Activated T-cell treated with anti-CD3 and anti-CD28 coated beads, Interleukin-2, amount 50 U/mL, for 48 hours (primary cell): ENCODE results near the gene ZBTB39.
"Not testable (repeated sequence)": the region's sequence is repeated elsewhere in the genome, so short reads cannot be mapped to it uniquely, and the experiment has no call there.

Experiments used
- DNase-seq, 2 experiments: peaks; one replicate each; pipeline ENCODE4 v3.0.0-alpha.2; 2020

The ZBTB39 gene, protein sequence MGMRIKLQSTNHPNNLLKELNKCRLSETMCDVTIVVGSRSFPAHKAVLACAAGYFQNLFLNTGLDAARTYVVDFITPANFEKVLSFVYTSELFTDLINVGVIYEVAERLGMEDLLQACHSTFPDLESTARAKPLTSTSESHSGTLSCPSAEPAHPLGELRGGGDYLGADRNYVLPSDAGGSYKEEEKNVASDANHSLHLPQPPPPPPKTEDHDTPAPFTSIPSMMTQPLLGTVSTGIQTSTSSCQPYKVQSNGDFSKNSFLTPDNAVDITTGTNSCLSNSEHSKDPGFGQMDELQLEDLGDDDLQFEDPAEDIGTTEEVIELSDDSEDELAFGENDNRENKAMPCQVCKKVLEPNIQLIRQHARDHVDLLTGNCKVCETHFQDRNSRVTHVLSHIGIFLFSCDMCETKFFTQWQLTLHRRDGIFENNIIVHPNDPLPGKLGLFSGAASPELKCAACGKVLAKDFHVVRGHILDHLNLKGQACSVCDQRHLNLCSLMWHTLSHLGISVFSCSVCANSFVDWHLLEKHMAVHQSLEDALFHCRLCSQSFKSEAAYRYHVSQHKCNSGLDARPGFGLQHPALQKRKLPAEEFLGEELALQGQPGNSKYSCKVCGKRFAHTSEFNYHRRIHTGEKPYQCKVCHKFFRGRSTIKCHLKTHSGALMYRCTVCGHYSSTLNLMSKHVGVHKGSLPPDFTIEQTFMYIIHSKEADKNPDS

DNA sequence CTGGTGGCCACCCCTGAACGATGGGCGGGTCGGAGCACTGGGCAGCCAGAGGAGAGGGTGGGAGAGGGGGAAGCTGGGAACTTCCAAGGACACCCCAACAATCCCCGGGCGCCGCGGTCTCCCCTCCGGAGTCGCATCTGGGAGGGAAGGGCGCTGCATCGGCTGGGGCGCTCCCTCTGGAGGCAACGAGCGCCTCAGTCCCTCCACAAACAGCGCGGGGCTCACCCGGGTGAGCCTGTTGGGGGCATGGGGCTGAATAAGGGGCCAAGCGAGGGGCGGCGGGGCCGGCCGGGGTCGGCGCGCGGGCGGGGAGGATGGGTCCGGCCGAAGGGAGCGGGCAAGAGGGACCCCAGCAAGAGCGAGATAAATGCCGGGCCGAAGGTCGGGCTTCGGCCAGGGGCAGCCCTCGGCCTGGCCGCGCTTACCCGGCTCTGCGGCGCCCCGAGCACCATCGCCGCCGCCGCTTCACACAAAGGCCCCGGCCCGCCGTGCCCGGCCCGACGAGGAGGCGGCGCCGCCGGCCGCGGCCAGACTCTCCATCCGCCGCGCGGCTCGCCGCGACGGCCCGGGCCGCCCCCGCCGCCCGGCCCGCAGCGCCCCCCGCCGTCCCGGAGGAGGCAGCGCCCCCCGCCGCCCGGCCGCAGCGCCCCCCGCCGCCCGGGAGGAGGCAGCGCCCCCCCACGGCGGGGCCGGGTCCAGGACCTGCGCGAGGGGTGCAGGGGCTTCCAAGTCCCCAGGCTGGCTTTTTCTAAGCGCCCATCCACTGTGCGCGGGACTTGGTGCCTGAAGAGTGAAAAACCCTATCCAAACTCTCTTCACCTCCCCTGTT, at the start of gene ZBTB39:
Gene ZBTB39, minus strand, starts transcription at position 567 of the 829 bp plus-strand sequence. CDS start 1,629 bp downstream, outside the sequence.
- DNase-seq = peak; percentile 77 to 81

DNA sequence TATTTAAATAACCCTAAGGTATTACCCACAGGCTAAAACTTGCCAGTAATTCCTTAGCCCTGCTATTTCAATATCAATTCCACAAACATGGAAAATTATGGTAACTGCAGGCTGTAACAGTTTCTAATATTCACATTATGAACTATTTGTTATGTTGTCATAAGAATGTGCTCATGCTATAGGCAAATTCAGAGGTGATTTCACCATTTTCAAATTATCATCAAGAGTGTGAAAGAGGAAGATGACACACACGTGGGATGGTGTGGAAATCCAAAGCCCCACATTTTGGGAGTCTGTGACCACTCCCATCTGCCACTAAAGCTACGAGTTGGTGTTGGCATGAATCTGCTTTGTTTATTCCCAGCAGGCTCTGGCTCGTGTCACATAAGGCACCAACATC, 49.5 kb upstream of the ZBTB39 start:
- no peak for DNase-seq

DNA sequence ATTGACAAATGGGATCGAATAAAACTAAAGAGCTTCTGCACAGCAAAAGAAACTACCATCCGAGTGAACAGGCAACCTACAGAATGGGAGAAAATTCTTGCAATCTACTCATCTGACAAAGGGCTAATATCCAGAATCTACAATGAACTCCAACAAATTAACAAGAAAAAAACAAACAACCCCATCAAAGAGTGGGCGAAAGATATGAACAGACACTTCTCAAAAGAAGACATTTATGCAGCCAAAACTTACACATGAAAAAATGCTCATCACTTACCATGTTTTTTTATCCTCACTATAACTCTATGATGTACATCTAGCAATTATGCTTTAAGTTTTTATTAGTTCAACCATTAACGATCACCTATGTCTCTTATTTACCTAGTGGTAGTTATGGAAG, 47.6 kb upstream of the ZBTB39 start:
- DNase-seq = not testable (repeated sequence)

DNA sequence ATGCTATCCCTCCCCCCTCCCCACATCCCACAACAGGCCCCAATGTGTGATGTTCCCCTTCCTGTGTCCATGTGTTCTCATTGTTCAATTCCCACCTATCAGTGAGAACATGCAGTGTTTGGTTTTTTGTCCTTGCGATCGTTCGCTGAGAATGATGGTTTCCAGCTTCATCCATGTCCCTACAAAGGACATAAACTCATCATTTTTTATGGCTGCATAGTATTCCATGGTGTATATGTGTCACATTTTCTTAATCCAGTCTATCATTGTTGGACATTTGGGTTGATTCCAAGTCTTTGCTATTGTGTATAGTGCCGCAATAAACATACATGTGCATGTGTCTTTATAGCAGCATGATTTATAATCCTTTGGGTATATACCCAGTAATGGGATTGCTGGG, 46.8 kb upstream of the ZBTB39 start:
- DNase-seq = not testable (repeated sequence)

DNA sequence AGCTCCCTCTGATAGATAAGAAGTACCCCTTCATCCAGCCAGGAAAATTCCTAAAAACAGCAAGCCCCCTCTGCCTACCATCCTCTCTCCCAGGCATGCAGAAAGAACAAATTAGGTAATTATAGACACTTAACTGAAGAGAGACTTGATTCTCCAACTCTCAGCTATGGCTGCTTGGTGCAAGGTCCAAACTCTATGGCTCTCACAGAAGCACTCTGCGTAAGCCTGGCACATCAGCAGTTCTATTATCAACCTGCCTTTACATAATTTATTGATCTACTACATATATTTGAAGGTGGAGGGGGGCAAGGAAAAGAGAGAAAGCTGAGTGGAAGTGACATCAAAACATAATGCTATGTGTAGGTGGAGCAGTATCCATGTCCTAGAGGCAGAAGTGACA, 44.7 kb upstream of the ZBTB39 start:
- DNase-seq = no peak

DNA sequence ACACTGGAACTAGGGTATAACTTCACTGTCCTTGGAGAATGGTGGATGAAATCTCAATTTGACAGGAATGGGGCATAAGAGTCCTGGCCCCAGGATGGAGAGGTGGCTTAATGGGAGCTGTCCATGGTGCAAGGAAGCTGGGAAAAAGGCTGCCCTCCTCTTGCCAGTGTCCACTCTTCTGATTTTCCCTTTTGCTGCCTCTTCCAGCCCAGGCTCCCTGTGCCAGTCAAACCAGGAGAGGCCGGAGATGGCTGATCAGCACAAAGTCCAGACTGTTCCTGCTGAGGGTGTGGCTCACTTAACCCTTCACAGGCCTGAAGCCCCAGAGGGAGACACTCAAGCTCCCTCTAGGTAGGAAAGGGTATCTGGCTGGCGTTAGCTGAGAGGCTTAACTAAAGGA, 43.5 kb upstream of the ZBTB39 start, which contains the start of gene MYO1A:
Gene MYO1A, minus strand, starts transcription at position 240 of the 400 bp plus-strand sequence. CDS start 1,806 bp downstream, outside the sequence.
- DNase-seq = no peak

DNA sequence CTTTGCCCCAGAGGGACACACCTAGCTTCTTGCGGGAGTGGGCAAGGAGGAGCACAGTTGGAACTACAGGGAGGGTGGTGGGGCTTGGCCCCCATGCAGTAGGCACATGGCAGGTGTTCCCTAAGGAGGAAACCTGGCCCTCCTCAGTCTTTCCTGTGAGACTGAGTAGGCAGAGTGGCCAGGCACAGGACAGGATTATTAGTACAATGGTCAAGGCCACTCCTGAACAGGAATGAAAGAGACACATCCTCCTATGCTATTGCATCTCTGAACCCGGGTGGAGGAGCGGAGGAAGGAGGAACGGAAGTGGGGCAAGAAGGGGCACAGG, 42.7 kb upstream of the ZBTB39 start:
- DNase-seq = no peak

DNA sequence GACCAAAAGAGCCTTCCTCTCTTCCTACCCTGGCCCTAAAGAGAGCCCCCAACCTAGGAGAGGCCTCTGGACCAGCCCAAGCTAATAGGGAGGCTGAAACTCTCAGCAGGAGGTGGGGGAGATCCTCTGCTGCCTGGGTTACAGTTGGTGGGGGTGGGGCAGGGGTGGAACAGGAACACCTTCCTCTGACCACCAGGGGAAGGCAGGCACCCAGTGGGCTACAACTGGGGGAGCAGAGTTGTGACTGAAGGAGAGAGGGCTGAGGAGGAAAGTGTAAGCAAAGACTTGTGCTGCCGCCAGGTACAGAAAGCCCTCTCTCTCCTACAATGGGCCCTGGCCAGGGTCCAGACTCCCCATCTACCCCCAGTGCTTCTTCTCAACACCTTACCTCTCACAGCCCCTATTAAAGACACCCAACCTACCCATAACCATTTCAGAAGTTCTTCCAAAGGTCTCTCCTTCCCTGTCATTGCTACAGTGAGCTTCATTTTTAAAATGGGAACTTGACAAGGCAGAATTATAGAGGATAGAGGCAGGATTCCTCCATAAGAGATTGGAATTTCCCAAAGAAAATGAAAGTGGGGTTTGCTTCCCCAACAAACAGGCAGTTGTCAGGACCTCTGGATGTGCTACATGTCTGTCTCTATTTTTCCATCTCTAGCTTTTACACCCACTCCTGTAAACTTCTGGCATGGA, 42.2 kb upstream of the ZBTB39 start:
- no peak for DNase-seq

DNA sequence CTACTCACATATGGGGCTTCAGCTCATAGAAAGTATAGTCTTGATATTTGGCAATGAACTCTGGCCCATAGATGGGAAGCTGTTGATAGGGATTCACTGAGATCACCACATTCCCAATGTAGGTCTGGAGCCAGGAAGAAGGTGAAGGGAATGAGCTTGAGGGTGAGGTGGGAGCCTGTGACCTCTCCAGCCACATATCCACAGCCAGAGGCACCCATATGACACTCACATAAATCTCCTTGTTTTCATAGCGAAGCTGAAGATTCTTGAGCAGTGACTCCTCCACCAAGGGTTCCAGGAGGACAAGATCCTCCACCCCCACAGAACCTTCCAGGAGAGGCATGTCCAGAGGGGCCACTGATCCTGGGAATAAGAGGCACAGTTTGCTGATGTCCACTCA, 41.6 kb upstream of the ZBTB39 start:
- DNase-seq = no peak

DNA sequence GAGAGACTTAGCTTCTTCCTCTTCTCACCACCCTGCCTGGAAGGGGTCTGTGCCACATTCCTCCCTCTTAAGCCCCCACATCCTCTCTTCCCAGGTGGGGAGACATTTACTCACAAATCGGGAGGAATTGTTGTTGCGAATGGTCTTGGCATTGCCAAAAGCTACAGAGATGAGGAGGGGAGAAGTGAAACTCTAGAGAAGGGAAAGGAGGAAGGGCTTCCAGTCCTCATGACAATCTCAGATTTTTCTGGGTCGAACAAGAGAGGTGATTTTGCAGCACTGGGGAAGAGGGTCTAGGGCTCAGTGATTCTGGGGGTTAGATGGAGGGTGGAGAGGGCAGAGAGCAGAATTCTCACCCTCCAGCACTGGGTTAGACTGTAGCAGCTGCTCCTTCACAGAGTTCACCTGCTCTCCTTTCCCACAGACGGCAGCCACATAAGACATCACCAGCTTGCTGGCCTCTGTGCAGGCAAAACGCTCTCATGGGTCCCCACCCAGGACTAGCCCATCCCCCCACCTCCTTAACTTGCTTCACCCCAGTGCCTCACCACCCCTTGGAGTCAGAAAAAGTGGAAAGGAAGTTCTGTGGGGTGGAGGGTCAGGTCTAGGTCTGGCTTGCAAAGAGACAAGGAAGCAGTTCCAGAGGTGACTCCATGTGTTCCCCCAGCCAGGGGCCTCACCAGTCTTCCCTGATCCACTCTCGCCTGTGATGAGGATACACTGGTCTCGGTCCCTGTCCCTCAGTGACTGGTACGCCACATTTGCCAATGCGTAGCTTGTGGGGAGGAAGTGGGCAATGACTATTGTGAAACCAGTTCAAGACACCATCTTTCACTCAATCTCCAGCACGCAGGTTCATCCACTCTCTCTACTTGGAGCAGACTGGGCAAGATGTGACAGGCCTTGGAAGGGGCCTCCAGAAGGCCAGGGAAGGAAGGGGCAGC, 40.9 kb upstream of the ZBTB39 start:
- peak; percentile 79 to 80 for DNase-seq

DNA sequence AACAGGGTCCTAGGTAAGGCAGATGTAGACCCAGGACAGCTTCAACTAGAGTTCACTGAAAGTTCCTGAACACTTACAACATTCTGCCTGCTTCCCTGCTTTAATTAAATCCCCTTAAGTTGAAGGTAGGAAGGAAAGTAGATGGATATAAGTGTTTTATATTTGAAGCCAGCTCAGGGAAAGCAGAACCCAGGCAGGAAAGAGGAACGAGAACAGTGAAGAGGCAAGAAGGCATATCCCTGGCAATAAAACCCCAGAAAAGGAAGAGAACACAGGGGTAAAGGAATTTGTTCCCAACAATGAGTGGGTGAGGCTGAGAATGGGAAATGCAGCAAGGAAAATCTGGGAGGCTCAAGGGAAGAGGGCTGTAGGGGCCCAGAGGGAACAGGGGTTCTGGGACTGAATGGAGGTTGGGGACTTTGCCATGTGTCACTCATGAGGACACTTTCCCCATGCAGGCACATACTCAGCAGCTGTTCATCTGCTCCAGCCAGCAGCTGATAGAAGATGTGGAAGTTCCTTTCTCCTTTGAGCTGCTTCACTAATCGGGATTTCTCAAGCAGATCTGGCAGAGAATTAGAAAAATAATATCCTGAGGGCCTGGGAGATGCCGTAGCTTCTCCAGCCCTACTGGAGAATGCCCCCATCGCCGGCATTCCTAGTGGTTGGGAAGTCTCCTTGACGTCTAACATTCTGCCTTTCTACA, 39.9 kb upstream of the ZBTB39 start:
- DNase-seq = no peak

DNA sequence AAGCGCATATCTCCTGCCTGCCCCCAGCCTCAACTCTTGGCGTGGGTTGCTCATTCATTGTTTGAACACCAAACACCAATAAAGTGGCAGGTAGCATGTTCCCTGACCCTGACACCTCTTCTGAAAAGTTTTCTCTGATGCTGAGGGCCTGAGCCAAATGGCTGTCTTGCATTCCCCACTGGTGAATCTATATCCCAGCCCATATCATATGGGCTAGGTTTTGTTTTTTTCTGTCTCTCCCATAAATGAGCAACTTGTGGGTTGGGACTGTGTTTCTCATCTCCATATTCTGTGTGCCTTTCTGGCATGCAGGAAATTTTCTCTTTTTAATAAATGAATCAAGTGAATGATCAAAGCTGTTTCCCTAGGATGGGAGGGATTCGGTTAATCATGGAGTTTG, 38.5 kb upstream of the ZBTB39 start:
- DNase-seq = no peak

DNA sequence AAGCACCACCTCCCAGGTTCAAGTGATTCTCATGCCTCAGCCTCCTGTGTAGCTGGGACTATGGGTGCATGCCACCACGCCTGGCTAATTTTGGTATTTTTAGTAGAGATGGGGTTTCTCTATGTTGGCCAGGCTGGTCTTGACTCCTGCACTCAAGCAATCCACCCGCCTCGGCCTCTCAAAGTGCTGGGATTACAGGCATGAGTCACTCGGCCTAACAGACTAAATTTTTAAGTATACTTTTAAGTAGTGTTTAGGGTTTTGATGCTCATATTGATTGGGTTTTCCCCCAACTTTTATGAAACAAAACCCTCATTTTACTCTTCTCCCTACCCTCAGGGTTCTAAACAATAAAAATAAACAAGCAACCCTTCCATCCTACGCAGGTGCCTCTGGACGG, 38.1 kb upstream of the ZBTB39 start:
- no peak for DNase-seq

DNA sequence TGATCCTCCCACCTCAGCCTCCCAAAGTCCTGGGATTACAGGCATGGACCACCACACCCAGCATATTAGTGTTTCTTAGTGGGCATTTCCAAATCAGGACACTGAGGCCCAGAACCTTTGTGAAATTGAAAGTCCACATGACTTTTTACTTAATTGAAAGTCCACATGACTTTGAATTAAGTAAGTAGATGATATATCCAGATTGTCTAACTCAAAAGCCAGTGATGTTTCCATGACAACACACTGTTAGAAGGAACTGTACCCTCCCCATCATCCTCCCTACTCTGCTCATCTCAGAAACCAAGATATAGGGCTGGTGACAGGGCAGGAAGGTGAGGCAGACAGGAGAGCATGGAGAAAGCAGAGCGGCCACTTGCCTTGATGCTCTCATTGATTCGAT, 36.3 kb upstream of the ZBTB39 start:
- DNase-seq = no peak

DNA sequence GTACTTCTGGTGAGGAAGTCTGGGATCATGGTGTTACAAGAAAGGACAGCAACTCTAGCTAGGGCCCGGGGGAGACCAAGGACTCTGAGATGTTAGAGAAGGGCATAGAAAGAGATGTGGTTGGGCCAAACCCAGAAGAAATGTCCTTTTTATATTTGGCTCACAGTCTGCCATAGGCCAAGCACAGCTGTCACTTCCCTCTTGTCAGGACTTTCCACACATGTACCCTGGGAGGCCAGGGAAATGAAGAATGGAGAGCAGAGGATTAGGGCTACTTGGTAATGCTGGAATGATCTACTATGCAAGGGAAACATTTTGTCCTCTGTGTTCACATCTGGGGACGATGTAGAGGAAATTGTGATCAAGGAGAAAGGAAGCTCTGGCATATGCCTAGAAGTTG, 34.4 kb upstream of the ZBTB39 start:
- no peak for DNase-seq

DNA sequence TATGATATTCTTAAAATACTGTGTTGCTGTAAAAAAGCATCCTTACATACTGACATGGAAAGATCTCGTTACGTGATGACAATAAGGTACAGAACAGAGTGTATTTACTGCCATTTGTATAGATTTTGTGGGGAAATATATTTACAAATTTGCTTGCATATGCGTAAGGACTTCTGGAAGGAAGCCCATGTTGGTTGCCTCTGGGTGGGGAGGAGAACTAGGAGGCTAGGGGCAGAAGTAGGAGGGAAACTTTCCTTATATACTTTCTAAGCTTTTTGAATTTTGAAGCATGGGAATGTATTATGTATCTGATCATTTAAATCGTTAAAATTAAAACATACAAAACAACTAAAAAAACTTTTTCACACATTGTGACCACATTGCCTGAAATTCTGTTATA, 33.9 kb upstream of the ZBTB39 start:
- DNase-seq = no peak

DNA sequence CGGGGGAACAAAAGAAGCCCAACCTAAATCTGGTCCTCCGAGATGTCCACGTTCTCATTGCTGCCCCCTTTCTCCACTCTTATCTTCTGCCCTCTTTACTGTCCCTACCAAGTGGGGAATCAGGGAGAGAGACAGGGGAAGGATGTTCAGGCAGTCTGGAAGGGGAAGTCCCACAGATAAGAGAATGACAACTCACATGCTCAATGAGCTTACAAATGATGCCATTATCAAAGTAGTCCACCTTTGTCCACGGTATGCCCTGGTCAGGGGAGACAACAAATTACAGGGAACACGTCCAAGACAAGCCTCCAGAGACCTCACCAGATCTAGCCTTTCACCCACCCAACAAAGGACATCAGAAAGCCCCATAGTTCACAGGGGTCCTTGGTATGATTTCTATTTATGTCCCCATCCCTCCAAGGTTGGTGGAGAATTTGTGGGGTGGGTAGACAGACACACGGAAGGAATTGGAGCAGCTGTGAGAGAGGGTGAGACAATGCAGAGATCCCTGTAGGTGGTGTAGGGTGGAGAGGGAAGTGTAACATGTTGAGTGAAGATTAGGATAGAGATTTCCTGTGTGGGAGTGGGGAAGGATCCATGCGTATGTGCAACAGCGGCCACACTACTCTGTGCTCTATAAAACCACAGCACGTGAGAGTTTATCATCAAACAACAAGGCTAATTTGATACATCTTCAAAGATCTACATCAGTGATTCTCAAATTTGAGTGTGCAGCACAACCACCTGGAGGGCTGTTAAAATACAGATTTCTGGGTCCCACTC, 32.9 kb upstream of the ZBTB39 start:
- no peak for DNase-seq

DNA sequence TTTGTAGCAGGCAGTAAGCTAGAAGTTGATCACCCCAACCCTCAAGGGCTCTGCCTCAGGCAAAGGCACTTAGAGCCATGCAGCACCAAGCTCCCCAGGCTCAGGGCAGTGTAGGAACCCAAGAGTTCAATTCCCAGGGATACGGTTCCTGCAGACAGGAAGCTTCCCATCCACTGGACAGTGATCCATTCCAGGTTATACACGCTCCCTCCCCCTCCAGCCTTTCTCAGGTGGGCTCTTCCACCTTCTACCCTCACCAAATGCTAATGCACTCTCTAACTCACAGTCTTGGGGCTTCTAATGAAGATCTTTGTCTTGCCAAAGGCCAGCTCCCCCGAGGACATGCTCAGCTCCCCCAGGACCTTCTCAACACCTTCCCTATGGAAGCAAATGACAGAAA, 30.9 kb upstream of the ZBTB39 start:
- DNase-seq = no peak

DNA sequence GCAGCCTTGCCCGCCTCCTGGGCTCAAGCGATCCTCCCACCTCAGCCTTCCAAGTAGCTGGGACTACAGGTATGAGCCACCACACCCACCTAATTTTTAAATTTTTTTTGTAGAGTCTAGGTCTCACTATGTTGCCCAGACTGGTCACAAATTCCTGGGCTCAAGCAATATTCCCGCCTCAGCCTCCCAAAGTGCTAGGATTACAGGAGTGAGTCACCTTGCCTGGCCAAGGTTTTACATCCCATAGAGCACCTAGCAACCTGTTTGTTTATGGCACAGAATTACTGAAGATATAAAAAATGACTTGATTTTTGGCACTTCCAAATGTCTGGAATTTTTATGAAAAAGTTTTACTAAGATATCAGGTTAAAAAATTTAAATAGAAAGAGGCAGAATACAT, 27.1 kb upstream of the ZBTB39 start:
- no peak for DNase-seq

DNA sequence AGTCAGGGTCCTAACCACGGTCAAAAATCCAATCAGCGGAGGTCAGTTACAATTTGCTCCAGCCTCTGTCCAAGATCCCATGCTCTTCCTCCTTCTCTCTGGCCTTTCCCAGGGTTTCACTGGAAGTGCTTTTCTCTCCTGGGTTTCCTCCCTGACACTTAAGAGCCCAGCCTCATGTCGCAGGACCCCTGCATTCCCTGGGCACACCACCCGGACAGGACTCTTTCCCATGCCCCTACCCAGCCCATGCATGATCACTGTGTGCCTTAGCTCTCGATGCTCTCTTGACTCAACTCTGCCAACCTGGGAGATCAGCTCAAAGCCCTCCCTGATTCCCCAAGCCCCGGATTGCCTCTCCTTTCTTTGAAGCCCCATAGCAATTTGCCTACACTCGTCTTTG, 25.4 kb upstream of the ZBTB39 start:
- no peak for DNase-seq
